HL-60 (cell line): ENCODE results near the gene TIMM44.

ENCODE experiments used
- CTCF ChIP-seq: IDR thresholded peaks from one replicate; pipeline ENCODE4 v1.5.1; 2011; ENCODE audit warnings: low read length, control low read depth, inconsistent platforms; ENCODE audit not compliant: insufficient read depth
- GABPA ChIP-seq: IDR thresholded peaks from 2 replicates; pipeline ENCODE4 v1.6.1; 2012; ENCODE audit warnings: low read depth
- POLR2AphosphoS5 ChIP-seq: IDR thresholded peaks from 2 replicates; pipeline ENCODE4 v1.6.1; 2012; ENCODE audit warnings: low read depth
- REST ChIP-seq: IDR thresholded peaks from 2 replicates; pipeline ENCODE4 v1.6.1; 2012; ENCODE audit warnings: low read depth; ENCODE audit not compliant: insufficient replicate concordance
- SPI1 ChIP-seq: IDR thresholded peaks from 2 replicates; pipeline ENCODE4 v1.6.1; 2012; ENCODE audit warnings: low read depth, mild to moderate bottlenecking, borderline replicate concordance

- TF ChIP-seq CTCF, result no peak
- 0 out of 2 replicates have a peak, but pooled peaks have one; percentile 47 for TF ChIP-seq POLR2AphosphoS5
- TF ChIP-seq GABPA, result no peak
- no peak for TF ChIP-seq REST
- TF ChIP-seq SPI1, result no peak
These were observed 23.6 kb downstream of the TIMM44 start, which contains the start of gene SNAPC2 for GRCh38 chr19:7919610-7920518.
